CD4-positive, alpha-beta memory T cell (primary cell): ENCODE data around the gene NF1. TPM values are rescaled to one million over a fixed set of nuclear protein-coding genes. Genes with fewer than 3 reads are reported as not detected.
A peak's percentile ranks its signal among the peaks of the same experiment; 100 is the strongest.

Experiments used
- CTCF ChIA-PET: fragments of 350-600 bp; sonication (Branson Sonifier 250); formaldehyde crosslinking; loops from one replicate; lab custom pipeline; 2021; ENCODE audit warnings: inconsistent platforms; ENCODE audit not compliant: partially characterized antibody; lab: Charles Lee
- POLR2A ChIA-PET: fragments of 350-600 bp; sonication (Branson Sonifier 250); formaldehyde crosslinking; loops from one replicate; lab custom pipeline; 2021; ENCODE audit not compliant: partially characterized antibody; lab: Charles Lee
- DNase-seq, 5 donors: peaks; one replicate each; pipeline versions ENCODE4 v3.0.0 to v3.0.0-alpha.2; 2020 to 2022; ENCODE audit warnings: mixed read lengths in 1 of 5
- H3K27ac ChIP-seq: one replicate; pipeline ENCODE4 v1.7.0; 2013; ENCODE audit warnings: low read depth, low read length
- H3K27me3 ChIP-seq: 2 replicates; pipeline ENCODE4 v1.7.0; 2013; ENCODE audit warnings: mild to moderate bottlenecking, low read length, moderate library complexity; ENCODE audit not compliant: insufficient read depth
- H3K36me3 ChIP-seq: 2 replicates; pipeline ENCODE4 v1.7.0; 2013; ENCODE audit warnings: mild to moderate bottlenecking, low read length, moderate library complexity; ENCODE audit not compliant: insufficient read depth
- H3K4me1 ChIP-seq: 2 replicates; pipeline ENCODE4 v1.7.0; 2013; ENCODE audit warnings: mild to moderate bottlenecking, low read length, moderate library complexity; ENCODE audit not compliant: insufficient read depth
- H3K4me3 ChIP-seq, 2 donors: one replicate each; pipeline ENCODE4 v1.7.0; 2013; ENCODE audit warnings: low read length in 2 of 2, mild to moderate bottlenecking in 1 of 2
- H3K9me3 ChIP-seq, 2 donors: one replicate each; pipeline ENCODE4 v1.7.0; 2013; ENCODE audit warnings: low read length in 2 of 2, control low read depth in 1 of 2; ENCODE audit not compliant: control insufficient read depth in 1 of 2
- H3K27ac Mint-ChIP-seq, 7 donors: one replicate each; pipeline ENCODE4 v1.8.0; 2020 to 2021; ENCODE audit warnings: mixed read lengths in 7 of 7, mild to moderate bottlenecking in 6 of 7, inconsistent platforms in 3 of 7, moderate library complexity in 3 of 7
- H3K27me3 Mint-ChIP-seq, 2 donors: one replicate each; pipeline ENCODE4 v1.8.0; 2020 to 2021; ENCODE audit warnings: mixed read lengths in 2 of 2
- H3K36me3 Mint-ChIP-seq, 2 donors: one replicate each; pipeline ENCODE4 v1.8.0; 2020 to 2021; ENCODE audit warnings: mixed read lengths in 2 of 2, inconsistent platforms in 1 of 2, mild to moderate bottlenecking in 1 of 2
- H3K4me1 Mint-ChIP-seq, 4 donors: one replicate each; pipeline ENCODE4 v1.8.0; 2020 to 2021; ENCODE audit warnings: mixed read lengths in 4 of 4, mild to moderate bottlenecking in 1 of 4
- H3K4me3 Mint-ChIP-seq, 8 donors: one replicate each; pipeline ENCODE4 v1.8.0; 2020 to 2021; ENCODE audit warnings: mixed read lengths in 8 of 8, mild to moderate bottlenecking in 7 of 8, moderate library complexity in 6 of 8, inconsistent platforms in 3 of 8
- H3K9me3 Mint-ChIP-seq, 8 donors: one replicate each; pipeline ENCODE4 v1.8.0; 2020 to 2021; ENCODE audit warnings: mixed read lengths in 8 of 8, mild to moderate bottlenecking in 5 of 8, inconsistent platforms in 3 of 8, moderate library complexity in 1 of 8
- intact Hi-C: fragments of 100-400 bp; cut with micrococcal nuclease; formaldehyde crosslinking; loops from one replicate; pipeline ENCODE4 v1.15.1; 2023
- polyA plus RNA-seq, 2 donors: library from polyadenylated mRNA; unstranded; fragments of 300-500 nt; fragmentation: Illumina TruSeq; gene quantifications; one replicate each; pipeline ENCODE4 v1.2.3, GENCODE V29; 2021
- total RNA-seq, 2 experiments: library from RNA; stranded (reverse); gene quantifications; one replicate each; pipeline ENCODE4 v1.2.3, GENCODE V29; 2021

NF1 gene
- total and polyA plus RNA-seq, 4 experiments from 2014 or later = 5.5 to 52.4 (median 27.9) TPM

GRCh38 chr17:31357091-31357490 is 262.3 kb downstream of the NF1 start:
- Histone ChIP-seq H3K9me3 (no peaks in the 10 kb centered on the region), H3K4me1 (no peaks in the 10 kb centered on the region), H3K4me3 (no peak overlapping the region), H3K27ac (no peak overlapping the region), H3K27me3 (no peaks in the 10 kb centered on the region), H3K36me3 (peaks cover 20% of the 10 kb centered on the region)
- Mint-ChIP-seq H3K36me3 (peaks cover 46 to 65% of the 10 kb centered on the region in 2 donors), H3K4me3 (no peak overlapping the region), H3K4me1 (no peaks in the 10 kb centered on the region), H3K27me3 (no peaks in the 10 kb centered on the region), H3K9me3 (no peaks in the 10 kb centered on the region), H3K27ac (peak overlapping the region in 1 of 7 donors; percentile 18)
- ChIA-PET CTCF (interaction anchor here (1.2 kb wide), 1 partner anchor 16 kb away, joined by 6 read pairs; no protein-coding TSS in a partner anchor), POLR2A (interaction anchor here (0.8 kb wide), 1 partner anchor 12 kb away, joined by 3 read pairs; no protein-coding TSS in a partner anchor)
- intact Hi-C loops = no loop called here
- no peak for DNase-seq

GRCh38 chr17:31357839-31358394 is 263.1 kb downstream of the NF1 start:
- no peaks in the 10 kb centered on the region for H3K9me3 Mint-ChIP-seq
- H3K9me3 ChIP-seq = no peaks in the 10 kb centered on the region
- no peaks in the 10 kb centered on the region for H3K27me3 ChIP-seq
- H3K27ac ChIP-seq = no peak overlapping the region
- H3K36me3 ChIP-seq = peaks cover 23% of the 10 kb centered on the region
- ChIA-PET CTCF (interaction anchor here (1.2 kb wide), 1 partner anchor 15 kb away, joined by 6 read pairs; no protein-coding TSS in a partner anchor), POLR2A (no interaction called here)
- H3K4me3 ChIP-seq = no peak overlapping the region
- peaks cover 52 to 66% of the 10 kb centered on the region in 2 donors for H3K36me3 Mint-ChIP-seq
- H3K4me1 ChIP-seq = no peaks in the 10 kb centered on the region
- intact Hi-C loops = no loop called here
- H3K27ac Mint-ChIP-seq = no peak overlapping the region
- no peak for DNase-seq
- H3K4me1 Mint-ChIP-seq = no peaks in the 10 kb centered on the region
- H3K27me3 Mint-ChIP-seq = no peaks in the 10 kb centered on the region
- H3K4me3 Mint-ChIP-seq = no peak overlapping the region

- no peak overlapping the region for H3K4me3 ChIP-seq
- no peaks in the 10 kb centered on the region for H3K27me3 ChIP-seq
- peaks cover 37 to 45% of the 10 kb centered on the region in 2 donors for H3K36me3 Mint-ChIP-seq
- ChIA-PET POLR2A (no interaction called here), CTCF (no interaction called here)
- no peaks in the 10 kb centered on the region for H3K9me3 ChIP-seq
- no peaks in the 10 kb centered on the region for H3K9me3 Mint-ChIP-seq
- no peaks in the 10 kb centered on the region for H3K27me3 Mint-ChIP-seq
- peaks cover 19% of the 10 kb centered on the region for H3K36me3 ChIP-seq
- intact Hi-C loops = no loop called here
- DNase-seq = no peak
- H3K4me3 Mint-ChIP-seq = no peak overlapping the region
- peak overlapping the region in 1 of 7 donors; percentile 5 for H3K27ac Mint-ChIP-seq
- no peaks in the 10 kb centered on the region for H3K4me1 ChIP-seq
- H3K4me1 Mint-ChIP-seq = no peaks in the 10 kb centered on the region
- no peak overlapping the region for H3K27ac ChIP-seq
Measured at GRCh38 chr17:31364012-31364411, 269.2 kb downstream of the NF1 start.

- peak overlapping the region in 1 of 7 donors; percentile 2 for H3K27ac Mint-ChIP-seq
- ChIA-PET POLR2A (no interaction called here), CTCF (interaction anchor here (2.2 kb wide), 1 partner anchor 100 kb away, joined by 12 read pairs; no protein-coding TSS in a partner anchor)
- intact Hi-C loops = no loop called here
- peaks cover 24 to 29% of the 10 kb centered on the region in 2 donors for H3K36me3 Mint-ChIP-seq
- H3K27me3 ChIP-seq = no peaks in the 10 kb centered on the region
- no peak overlapping the region for H3K4me3 Mint-ChIP-seq
- peaks cover under 1 to 7% (median 4%) of the 10 kb centered on the region in 4 donors for H3K4me1 Mint-ChIP-seq
- H3K9me3 Mint-ChIP-seq = no peaks in the 10 kb centered on the region
- H3K4me1 ChIP-seq = peaks cover under 1% of the 10 kb centered on the region
- no peak for DNase-seq
- H3K4me3 ChIP-seq = no peak overlapping the region
- H3K36me3 ChIP-seq = peaks cover 12% of the 10 kb centered on the region
- no peaks in the 10 kb centered on the region for H3K9me3 ChIP-seq
- H3K27ac ChIP-seq = no peak overlapping the region
- no peaks in the 10 kb centered on the region for H3K27me3 Mint-ChIP-seq
Measured at GRCh38 chr17:31366088-31366487, 271.3 kb downstream of the NF1 start.

- Histone ChIP-seq H3K27ac (no peak overlapping the region), H3K9me3 (no peaks in the 10 kb centered on the region), H3K36me3 (no peaks in the 10 kb centered on the region), H3K4me3 (no peak overlapping the region), H3K27me3 (no peaks in the 10 kb centered on the region), H3K4me1 (peaks cover 9% of the 10 kb centered on the region)
- Mint-ChIP-seq H3K36me3 (peaks cover 7 to 19% of the 10 kb centered on the region in 2 donors), H3K4me3 (no peak overlapping the region), H3K9me3 (no peaks in the 10 kb centered on the region), H3K27me3 (no peaks in the 10 kb centered on the region), H3K4me1 (peaks cover 11 to 27% (median 20%) of the 10 kb centered on the region in 4 donors), H3K27ac (peak overlapping the region in 3 of 7 donors; percentile 5 to 52 (median 35))
- intact Hi-C loops = no loop called here
- DNase-seq = no peak
- ChIA-PET POLR2A (interaction anchor here (0.9 kb wide), 1 partner anchor 12 kb away, joined by 3 read pairs; no protein-coding TSS in a partner anchor), CTCF (interaction anchor here (0.9 to 2.5 kb wide), 4 partner anchors 9 to 473 kb away, joined by 3 to 5 read pairs (median 4); no protein-coding TSS in a partner anchor)
Measured at GRCh38 chr17:31369266-31369665, 274.5 kb downstream of the NF1 start.

- Histone ChIP-seq H3K27ac (no peak overlapping the region), H3K4me3 (no peak overlapping the region), H3K9me3 (no peaks in the 10 kb centered on the region), H3K36me3 (no peaks in the 10 kb centered on the region), H3K4me1 (peaks cover 9% of the 10 kb centered on the region), H3K27me3 (no peaks in the 10 kb centered on the region)
- peaks cover 11 to 27% (median 20%) of the 10 kb centered on the region in 4 donors for H3K4me1 Mint-ChIP-seq
- H3K36me3 Mint-ChIP-seq = peaks cover 13 to 21% of the 10 kb centered on the region in 2 donors
- H3K4me3 Mint-ChIP-seq = no peak overlapping the region
- no peaks in the 10 kb centered on the region for H3K27me3 Mint-ChIP-seq
- no peak for DNase-seq
- ChIA-PET POLR2A (interaction anchor here (1.3 to 2.5 kb wide), 2 partner anchors 53 to 363 kb away, joined by 3 to 10 read pairs; no protein-coding TSS in a partner anchor), CTCF (interaction anchor here (0.8 to 5.6 kb wide), 13 partner anchors 10 to 471 kb away, joined by 3 to 37 read pairs (median 5); no protein-coding TSS in a partner anchor)
- peak overlapping the region in 2 of 7 donors; percentile 29 to 36 for H3K27ac Mint-ChIP-seq
- intact Hi-C loops = loop anchor here (5.0 kb wide), 1 partner anchor 59 kb away; the partner anchor contains the start of gene EVI2B
- H3K9me3 Mint-ChIP-seq = no peaks in the 10 kb centered on the region
Measured at GRCh38 chr17:31371511-31372097, 276.8 kb downstream of the NF1 start.
